Vagina (tissue), 2 donors: ENCODE results near the gene MEF2C. TPM values are rescaled to one million over a fixed set of nuclear protein-coding genes. Genes with fewer than 3 reads are reported as not detected.

ENCODE experiments used
- DNase-seq, 2 donors: peaks; one replicate each; pipeline ENCODE4 v3.0.0-alpha.2; 2017; ENCODE audit errors: extremely low spot score in 2 of 2
- H3K27ac ChIP-seq: fragments of 200-600 bp; sonication (generic); one replicate; pipeline ENCODE4 v1.5.1; 2019
- H3K27me3 ChIP-seq: fragments of 200-600 bp; sonication (generic); one replicate; pipeline ENCODE4 v1.5.1; 2019
- H3K36me3 ChIP-seq, 2 donors: fragments of 200-600 bp; sonication (generic); one replicate each; pipeline ENCODE4 v1.5.1; 2017 to 2019
- H3K4me1 ChIP-seq: fragments of 200-600 bp; sonication (generic); one replicate; pipeline ENCODE4 v1.5.1; 2019
- H3K4me3 ChIP-seq, 2 donors: fragments of 200-600 bp; sonication (generic); 1 replicate in 1 of 2; 2 replicates in 1 of 2; pipeline ENCODE4 v1.5.1; 2016 to 2019
- H3K9me3 ChIP-seq: fragments of 200-600 bp; sonication (generic); one replicate; pipeline ENCODE4 v1.5.1; 2019
- POLR2A ChIP-seq, 2 donors: fragments of 450-650 bp; IDR thresholded peaks; one replicate each; pipeline ENCODE4 v1.6.1; 2017; ENCODE audit warnings: antibody characterized with exemption in 2 of 2, mild to moderate bottlenecking in 2 of 2, moderate library complexity in 2 of 2
- POLR2AphosphoS5 ChIP-seq, 2 donors: sonication (generic); formaldehyde crosslinking; IDR thresholded peaks; one replicate each; pipeline ENCODE4 v1.9.0; 2017; ENCODE audit warnings: antibody characterized with exemption in 2 of 2, mild to moderate bottlenecking in 2 of 2, low read depth in 1 of 2; ENCODE audit not compliant: insufficient read depth in 1 of 2
- intact Hi-C: fragments of 100-400 bp; cut with DNase I; formaldehyde crosslinking; loops from one replicate; pipeline ENCODE4 v1.15.1; 2023
- small RNA-seq: library from RNA; depleted of rRNA; stranded (forward); fragments of <200 nt; gene quantifications from one replicate; pipeline ENCODE3, GENCODE V24; 2016
- total RNA-seq: library from RNA; depleted of rRNA; stranded (reverse); fragments of >200 nt; gene quantifications from one replicate; pipeline ENCODE4 v1.2.3, GENCODE V29; 2016
- TF ChIP-seq, protein P1 (sequence below), 3 experiments: fragments of 450-650 bp in 2 of 3; fragments of 200-600 bp in 1 of 3; sonication (generic) in 1 of 3; IDR thresholded peaks; one replicate each; pipeline ENCODE4 v1.5.1; 2017 to 2019; ENCODE audit warnings: antibody characterized with exemption in 3 of 3, mild to moderate bottlenecking in 2 of 3, moderate library complexity in 2 of 3

Gene MEF2C
- total RNA-seq, 1 donor from 2014 or later = 22.3 TPM

DNA sequence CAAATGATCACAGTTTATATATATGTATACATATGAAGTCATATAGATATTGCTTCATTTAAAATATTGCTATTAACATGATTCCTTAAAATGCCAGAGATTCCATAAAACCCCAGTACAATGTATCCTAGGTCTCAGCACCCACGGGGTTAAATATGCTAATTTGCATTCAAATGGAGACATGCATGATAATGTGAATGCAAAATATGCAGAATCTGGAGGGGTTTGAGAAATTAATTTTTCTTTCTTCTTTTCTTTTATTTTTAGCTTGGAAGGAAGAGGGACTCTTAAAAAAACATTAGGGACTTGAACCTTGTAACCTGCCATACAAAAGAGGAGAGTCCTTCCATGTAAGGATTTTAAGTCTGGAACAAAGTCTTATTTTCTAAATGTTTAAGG is 211.9 kb downstream of the MEF2C start:
- no peaks in the 10 kb centered on the region for H3K36me3 ChIP-seq
- DNase-seq = no peak
- H3K27me3 ChIP-seq = peaks cover 9% of the 10 kb centered on the region
- H3K4me1 ChIP-seq = peaks cover 28% of the 10 kb centered on the region
- intact Hi-C loops = loop anchor here (10.0 kb wide), 1 partner anchor 526 kb away; no protein-coding TSS in a partner anchor
- H3K9me3 ChIP-seq = no peaks in the 10 kb centered on the region
- peak overlapping the region in 1 of 2 donors; percentile 38 for H3K4me3 ChIP-seq
- TF ChIP-seq POLR2AphosphoS5 (IDR thresholded peaks at IDR 0.05; ENCODE audit: insufficient read depth in 1 of 2, low read depth in 1 of 2) (no peak), POLR2A (IDR thresholded peaks at IDR 0.05) (no peak)
- TF ChIP-seq, protein P1, sequence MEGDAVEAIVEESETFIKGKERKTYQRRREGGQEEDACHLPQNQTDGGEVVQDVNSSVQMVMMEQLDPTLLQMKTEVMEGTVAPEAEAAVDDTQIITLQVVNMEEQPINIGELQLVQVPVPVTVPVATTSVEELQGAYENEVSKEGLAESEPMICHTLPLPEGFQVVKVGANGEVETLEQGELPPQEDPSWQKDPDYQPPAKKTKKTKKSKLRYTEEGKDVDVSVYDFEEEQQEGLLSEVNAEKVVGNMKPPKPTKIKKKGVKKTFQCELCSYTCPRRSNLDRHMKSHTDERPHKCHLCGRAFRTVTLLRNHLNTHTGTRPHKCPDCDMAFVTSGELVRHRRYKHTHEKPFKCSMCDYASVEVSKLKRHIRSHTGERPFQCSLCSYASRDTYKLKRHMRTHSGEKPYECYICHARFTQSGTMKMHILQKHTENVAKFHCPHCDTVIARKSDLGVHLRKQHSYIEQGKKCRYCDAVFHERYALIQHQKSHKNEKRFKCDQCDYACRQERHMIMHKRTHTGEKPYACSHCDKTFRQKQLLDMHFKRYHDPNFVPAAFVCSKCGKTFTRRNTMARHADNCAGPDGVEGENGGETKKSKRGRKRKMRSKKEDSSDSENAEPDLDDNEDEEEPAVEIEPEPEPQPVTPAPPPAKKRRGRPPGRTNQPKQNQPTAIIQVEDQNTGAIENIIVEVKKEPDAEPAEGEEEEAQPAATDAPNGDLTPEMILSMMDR (IDR thresholded peaks at IDR 0.05) = no peak
- H3K27ac ChIP-seq = no peak overlapping the region

DNA sequence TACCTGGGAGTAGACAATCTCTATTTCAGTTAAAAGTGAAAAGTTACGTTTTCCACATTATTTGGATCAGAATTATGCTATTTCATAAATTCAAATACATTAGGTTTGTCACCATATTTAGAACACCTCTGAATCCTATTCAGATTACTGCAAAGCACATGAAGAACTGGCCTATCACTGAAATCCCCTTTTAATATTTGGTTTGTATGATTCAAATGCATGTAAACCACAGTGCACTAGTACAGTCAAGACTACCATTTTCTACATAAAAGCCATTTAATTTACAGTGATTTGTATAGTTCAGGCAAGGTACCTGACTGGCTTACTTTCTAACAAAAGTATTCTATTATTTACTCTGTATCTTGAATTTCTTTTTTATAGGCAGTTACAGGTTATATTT is 212.5 kb downstream of the MEF2C start:
- Histone ChIP-seq H3K27ac (no peak overlapping the region), H3K4me3 (no peak overlapping the region), H3K36me3 (no peaks in the 10 kb centered on the region), H3K27me3 (peaks cover 9% of the 10 kb centered on the region), H3K4me1 (peaks cover 22% of the 10 kb centered on the region), H3K9me3 (no peaks in the 10 kb centered on the region)
- no peak for TF ChIP-seq POLR2AphosphoS5 (IDR thresholded peaks at IDR 0.05; ENCODE audit: insufficient read depth in 1 of 2, low read depth in 1 of 2)
- TF ChIP-seq, protein P1 (IDR thresholded peaks at IDR 0.05) = no peak
- no peak for TF ChIP-seq POLR2A (IDR thresholded peaks at IDR 0.05)
- DNase-seq = no peak
- intact Hi-C loops = loop anchor here (10.0 kb wide), 1 partner anchor 526 kb away; no protein-coding TSS in a partner anchor

DNA sequence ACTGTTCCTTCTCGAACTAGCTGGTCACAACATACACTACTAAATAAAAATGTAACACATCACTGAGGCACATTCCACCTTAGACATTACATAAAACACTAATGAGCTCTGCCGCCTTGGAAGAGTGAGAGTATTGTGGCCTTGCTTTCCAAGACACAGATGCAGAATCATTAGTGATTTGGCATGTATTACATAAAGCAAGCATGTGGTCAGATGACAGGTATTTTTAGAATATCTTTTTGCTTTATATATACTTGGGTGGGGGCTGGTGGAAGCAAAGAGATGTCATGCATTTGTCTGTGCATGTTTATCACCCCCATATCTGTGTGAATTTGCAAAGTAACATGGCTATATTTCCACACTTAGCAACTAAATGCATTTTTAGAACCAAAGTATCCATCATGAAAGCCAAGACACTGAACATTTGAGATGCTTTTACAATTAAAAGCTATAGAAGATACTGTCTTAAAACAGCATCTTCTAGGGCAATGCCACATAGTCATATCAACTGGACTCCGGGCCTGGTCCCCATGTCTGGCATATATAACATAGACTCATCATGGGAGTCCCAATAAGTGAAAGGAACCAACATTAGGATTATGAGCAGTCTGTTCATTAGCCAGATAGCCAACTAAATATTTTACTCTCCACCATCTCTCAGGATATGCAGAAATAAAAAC is 213.5 kb downstream of the MEF2C start:
- H3K27ac ChIP-seq = no peak overlapping the region
- H3K9me3 ChIP-seq = no peaks in the 10 kb centered on the region
- no peak overlapping the region for H3K4me3 ChIP-seq
- peaks cover 12% of the 10 kb centered on the region for H3K4me1 ChIP-seq
- DNase-seq = no peak
- TF ChIP-seq, protein P1 (IDR thresholded peaks at IDR 0.05) = no peak
- intact Hi-C loops = loop anchor here (10.0 kb wide), 1 partner anchor 525 kb away; no protein-coding TSS in a partner anchor
- peaks cover 7% of the 10 kb centered on the region for H3K27me3 ChIP-seq
- H3K36me3 ChIP-seq = no peaks in the 10 kb centered on the region

DNA sequence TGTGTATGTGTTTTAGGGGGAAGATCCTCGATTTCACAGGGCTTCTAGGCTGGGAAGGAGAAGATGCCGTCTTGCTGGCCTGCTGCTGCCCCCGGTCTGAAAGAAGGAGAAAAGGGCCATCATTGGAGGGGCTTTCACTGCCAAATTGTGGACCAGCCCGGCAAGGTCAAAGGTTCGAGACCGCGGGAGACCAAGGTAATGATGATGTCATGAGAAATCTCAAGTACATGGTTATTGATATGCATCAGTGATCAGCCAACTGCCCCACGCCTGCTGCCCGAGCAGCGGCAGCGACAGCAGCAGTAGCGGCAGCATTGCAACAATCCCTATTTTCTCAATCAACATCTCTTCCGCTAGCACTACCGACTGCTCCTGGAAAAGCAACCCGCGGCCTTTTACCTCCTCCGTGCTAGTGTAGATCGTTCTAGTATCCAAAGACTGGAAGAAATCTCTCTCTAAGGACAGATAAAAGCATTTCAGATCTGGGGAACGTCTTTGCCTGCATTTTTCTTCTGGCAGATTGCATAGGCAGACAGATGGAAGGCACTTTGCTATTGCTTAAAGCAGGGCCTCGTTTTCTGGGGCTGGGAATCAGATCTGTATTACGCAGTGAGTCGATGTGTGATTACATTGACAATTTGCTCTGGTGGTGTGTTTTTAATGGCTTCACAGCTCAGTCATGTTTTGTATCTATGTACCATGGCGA is 215.3 kb downstream of the MEF2C start:
- Histone ChIP-seq H3K4me3 (peak overlapping the region in 1 of 2 donors; percentile 23), H3K9me3 (no peaks in the 10 kb centered on the region), H3K4me1 (peaks cover 7% of the 10 kb centered on the region), H3K27me3 (peaks cover 11% of the 10 kb centered on the region), H3K36me3 (no peaks in the 10 kb centered on the region), H3K27ac (no peak overlapping the region)
- DNase-seq = no peak
- TF ChIP-seq, protein P1 (IDR thresholded peaks at IDR 0.05) = no peak
- TF ChIP-seq POLR2AphosphoS5 (IDR thresholded peaks at IDR 0.05; ENCODE audit: insufficient read depth in 1 of 2, low read depth in 1 of 2) = no peak
- no peak for TF ChIP-seq POLR2A (IDR thresholded peaks at IDR 0.05)
- intact Hi-C loops = no loop called here

Small RNAs within 50 kb of the gene (small RNA-seq; reads per million reads assigned to genes)
- not detected for gene AC008525.2
